IMR-90 (cell line): ENCODE data around the gene GLMP. TPM values are rescaled to one million over a fixed set of nuclear protein-coding genes. Genes with fewer than 3 reads are reported as not detected.
A peak's percentile ranks its signal among the peaks of the same experiment; 100 is the strongest.

Experiments used
- ATAC-seq: fragments of 200-7000 bp; cut with Tn5 transposase; 2 replicates; pipeline ENCODE4 v1.9.1; 2020; ENCODE audit warnings: low read depth, mild to moderate bottlenecking, moderate library complexity
- BruUV-seq: library from RNA; stranded (reverse); fragments of 400-500 nt; replicated peaks from 2 replicates; lab custom pipeline; 2021; lab: Mats Ljungman, UMichigan
- CTCF ChIA-PET: fragments of 300-600 bp; formaldehyde crosslinking; extraction: SDS; loops from one replicate; lab custom pipeline; 2021; ENCODE audit warnings: antibody characterized with exemption; lab: Yijun Ruan, JAX
- POLR2A ChIA-PET: fragments of 300-600 bp; sonication (Branson Sonifier 250); formaldehyde crosslinking; loops from one replicate; lab custom pipeline; 2022; ENCODE audit warnings: antibody characterized with exemption; ENCODE audit not compliant: unreplicated experiment; lab: Charles Lee
- DNase-seq: peaks from one replicate; pipeline ENCODE4 v3.0.0; 2013
- H2AFZ ChIP-seq: replicated peaks from 2 replicates; pipeline ENCODE3; 2013; ENCODE audit warnings: low read length, mild to moderate bottlenecking; ENCODE audit not compliant: poor library complexity
- H2AK5ac ChIP-seq: 2 replicates; pipeline ENCODE4 v1.6.1; 2013; ENCODE audit warnings: low read depth, low read length, inconsistent platforms
- H2AK9ac ChIP-seq: replicated peaks from 2 replicates; pipeline ENCODE3; 2013; ENCODE audit warnings: mild to moderate bottlenecking, low read depth, low read length, moderate library complexity; ENCODE audit not compliant: poor library complexity
- H2BK120ac ChIP-seq: 2 replicates; pipeline ENCODE4 v1.6.1; 2013; ENCODE audit warnings: low read depth, low read length, inconsistent platforms
- H2BK15ac ChIP-seq: 3 replicates; pipeline ENCODE4 v1.6.1; 2013; ENCODE audit warnings: low read depth, low read length, inconsistent platforms
- H2BK20ac ChIP-seq: 2 replicates; pipeline ENCODE4 v1.6.1; 2013; ENCODE audit warnings: low read depth, mild to moderate bottlenecking, inconsistent platforms, low read length, moderate library complexity
- H2BK5ac ChIP-seq: 2 replicates; pipeline ENCODE4 v1.6.1; 2013; ENCODE audit warnings: mild to moderate bottlenecking, low read depth, low read length, inconsistent platforms; ENCODE audit not compliant: poor library complexity, severe bottlenecking
- H3K14ac ChIP-seq: replicated peaks from 2 replicates; pipeline ENCODE4 v1.6.1; 2013; ENCODE audit warnings: low read depth, low read length, inconsistent platforms
- H3K18ac ChIP-seq: 2 replicates; pipeline ENCODE4 v1.6.1; 2013; ENCODE audit warnings: low read depth, low read length, control low read depth
- H3K23ac ChIP-seq: 2 replicates; pipeline ENCODE4 v1.6.1; 2013; ENCODE audit warnings: low read depth, low read length, inconsistent platforms
- H3K27ac ChIP-seq: 2 replicates; pipeline ENCODE4 v1.5.1; 2013; ENCODE audit warnings: mild to moderate bottlenecking, control low read depth, low read length; ENCODE audit not compliant: insufficient read depth
- H3K27me3 ChIP-seq: 2 replicates; pipeline ENCODE4 v1.6.1; 2013; ENCODE audit warnings: low read length; ENCODE audit not compliant: control insufficient read depth, insufficient read depth
- H3K36me3 ChIP-seq: 2 replicates; pipeline ENCODE4 v1.6.1; 2013; ENCODE audit warnings: low read length, mixed read lengths; ENCODE audit not compliant: control insufficient read depth, insufficient read depth
- H3K4ac ChIP-seq: 2 replicates; pipeline ENCODE4 v1.6.1; 2013; ENCODE audit warnings: low read depth, low read length, inconsistent platforms
- H3K4me1 ChIP-seq: 2 replicates; pipeline ENCODE4 v1.6.1; 2013; ENCODE audit warnings: low read length, mixed read lengths; ENCODE audit not compliant: control insufficient read depth, insufficient read depth
- H3K4me2 ChIP-seq: 2 replicates; pipeline ENCODE4 v1.6.1; 2013; ENCODE audit warnings: low read depth, mild to moderate bottlenecking, control low read depth, low read length, moderate library complexity
- H3K4me3 ChIP-seq: 2 replicates; pipeline ENCODE4 v1.5.1; 2013; ENCODE audit warnings: low read depth, mild to moderate bottlenecking, control low read depth, low read length, moderate library complexity; ENCODE audit not compliant: insufficient read depth
- H3K56ac ChIP-seq: 2 replicates; pipeline ENCODE4 v1.6.1; 2013; ENCODE audit warnings: low read length, inconsistent platforms; ENCODE audit not compliant: insufficient read depth; ENCODE audit errors: extremely low read depth
- H3K79me1 ChIP-seq, 2 experiments: 2 replicates each; pipeline ENCODE4 v1.6.1; 2013; ENCODE audit warnings: low read length in 2 of 2, inconsistent platforms in 1 of 2, low read depth in 1 of 2
- H3K9ac ChIP-seq: 2 replicates; pipeline ENCODE4 v1.6.1; 2013; ENCODE audit warnings: low read depth, low read length, control low read depth
- H3K9me1 ChIP-seq: 2 replicates; pipeline ENCODE4 v1.6.1; 2013; ENCODE audit warnings: low read length, inconsistent platforms; ENCODE audit not compliant: insufficient read depth
- H3K9me3 ChIP-seq: 2 replicates; pipeline ENCODE4 v1.6.1; 2013; ENCODE audit warnings: low read length; ENCODE audit not compliant: control insufficient read depth, insufficient read depth
- H4K20me1 ChIP-seq: 2 replicates; pipeline ENCODE4 v1.6.1; 2013; ENCODE audit warnings: low read length, inconsistent platforms; ENCODE audit not compliant: insufficient read depth
- H4K5ac ChIP-seq: 2 replicates; pipeline ENCODE4 v1.6.1; 2013; ENCODE audit warnings: mild to moderate bottlenecking, low read depth, low read length, control low read depth
- H4K8ac ChIP-seq, 2 experiments: 2 replicates each; pipeline ENCODE4 v1.6.1; 2013; ENCODE audit warnings: low read depth in 2 of 2, low read length in 2 of 2, control low read depth in 1 of 2, inconsistent platforms in 1 of 2
- H4K91ac ChIP-seq: 2 replicates; pipeline ENCODE4 v1.6.1; 2013; ENCODE audit warnings: low read depth, low read length, inconsistent platforms; ENCODE audit not compliant: insufficient read depth
- BHLHE40 ChIP-seq: fragments of 150-350 bp; IDR thresholded peaks from 2 replicates; pipeline ENCODE4 v1.6.1; 2016; ENCODE audit warnings: mild to moderate bottlenecking, low read depth, low read length
- CEBPB ChIP-seq: IDR thresholded peaks from 2 replicates; pipeline ENCODE4 v1.6.1; 2012; ENCODE audit warnings: low read depth, low read length, improper control_type of control experiment
- CHD1 ChIP-seq: IDR thresholded peaks from 2 replicates; pipeline ENCODE4 v1.6.1; 2012; ENCODE audit warnings: low read depth, low read length, improper control_type of control experiment
- CTCF ChIP-seq: conservative IDR thresholded peaks from 2 replicates; pipeline ENCODE4 v1.5.1; 2012; ENCODE audit warnings: mild to moderate bottlenecking, low read depth, low read length, improper control_type of control experiment
- ELK1 ChIP-seq: fragments of 150-350 bp; IDR thresholded peaks from 2 replicates; pipeline ENCODE4 v1.6.1; 2016; ENCODE audit warnings: low read depth, mild to moderate bottlenecking, low read length, moderate library complexity, borderline replicate concordance
- MAFK ChIP-seq: IDR thresholded peaks from 2 replicates; pipeline ENCODE4 v1.6.1; 2012; ENCODE audit warnings: low read depth, low read length, improper control_type of control experiment
- MAZ ChIP-seq: IDR thresholded peaks from 2 replicates; pipeline ENCODE4 v1.6.1; 2012; ENCODE audit warnings: low read depth, mild to moderate bottlenecking, low read length, improper control_type of control experiment, moderate library complexity, borderline replicate concordance
- MXI1 ChIP-seq: IDR thresholded peaks from 2 replicates; pipeline ENCODE4 v1.6.1; 2012; ENCODE audit warnings: low read depth, mild to moderate bottlenecking, low read length, moderate library complexity, borderline replicate concordance
- NFE2L2 ChIP-seq: fragments of 150-350 bp; IDR thresholded peaks from 2 replicates; pipeline ENCODE4 v1.6.1; 2016; ENCODE audit warnings: low read depth, mild to moderate bottlenecking, low read length
- POLR2A ChIP-seq: IDR thresholded peaks from 2 replicates; pipeline ENCODE4 v1.6.1; 2012; ENCODE audit warnings: mild to moderate bottlenecking, low read depth, low read length
- RAD21 ChIP-seq: IDR thresholded peaks from 2 replicates; pipeline ENCODE4 v1.6.1; 2012; ENCODE audit warnings: low read length, improper control_type of control experiment
- RCOR1 ChIP-seq: IDR thresholded peaks from 2 replicates; pipeline ENCODE4 v1.6.1; 2012; ENCODE audit warnings: mild to moderate bottlenecking, low read length, improper control_type of control experiment; ENCODE audit not compliant: insufficient replicate concordance
- RFX5 ChIP-seq: IDR thresholded peaks from 2 replicates; pipeline ENCODE4 v1.8.0; 2012; ENCODE audit warnings: low read depth, mild to moderate bottlenecking, low read length, moderate library complexity
- SMC3 ChIP-seq: fragments of 150-350 bp; IDR thresholded peaks from 2 replicates; pipeline ENCODE4 v1.6.1; 2016; ENCODE audit warnings: low read depth, mild to moderate bottlenecking, antibody characterized with exemption, low read length, moderate library complexity
- WGBS, 2 experiments: methylation state at CpG; one replicate each; pipeline versions ENCODE4 v1.1.5 to v1.1.7; 2013; ENCODE audit warnings: missing lambda C conversion rate in 2 of 2; ENCODE audit not compliant: insufficient read length in 1 of 2; ENCODE audit errors: extremely low coverage in 2 of 2; 5-methylcytosine and 5-hydroxymethylcytosine counted together
- dilution Hi-C: fragments of 300-500 bp; cut with HindIII; formaldehyde crosslinking; loops from one replicate; pipeline ENCODE4 v1.14.3; 2018; ENCODE audit warnings: low sequenced_read_pairs; ENCODE audit not compliant: unreplicated experiment
- in situ Hi-C: fragments of 300-500 bp; cut with MboI; formaldehyde crosslinking; loops from 3 replicates; pipeline ENCODE4 v1.14.3; 2019; ENCODE audit warnings: low sequenced_read_pairs, inconsistent platforms, mixed read lengths
- intact Hi-C: fragments of 100-400 bp; cut with micrococcal nuclease; formaldehyde crosslinking; loops from 2 replicates; pipeline ENCODE4 v1.10.0; 2022
- polyA plus RNA-seq, 3 experiments: library from polyadenylated mRNA; depleted of rRNA; stranded (reverse); fragments of >200 nt; gene quantifications; 2 replicates each; pipeline ENCODE4 v1.2.3, GENCODE V29; 2012; ENCODE audit warnings: low replicate concordance in 1 of 3
- total RNA-seq: library from RNA; depleted of rRNA; stranded (reverse); fragments of >200 nt; gene quantifications from 2 replicates; pipeline ENCODE4 v1.2.3, GENCODE V29; 2012

The GLMP gene
- total and polyA plus RNA-seq, 2 of the 4 experiments (the other 2 are of a cell fraction) = 32.6 to 43.1 TPM

GRCh38 chr1:156253634-156254033, 41.8 kb downstream of the GLMP start:
- Histone ChIP-seq H4K20me1 (0 out of 2 replicates have a peak, but pooled peaks cover 3% of the 10 kb centered on the region), H4K91ac (no peak overlapping the region), H3K9me3 (no peaks in the 10 kb centered on the region), H4K5ac (no peak overlapping the region), H3K4me1 (no peaks in the 10 kb centered on the region), H3K4me3 (no peak overlapping the region), H3K27me3 (no peaks in the 10 kb centered on the region), H2AK9ac (peak overlapping the region; percentile 13), H4K8ac (no peak overlapping the region), H3K23ac (no peak overlapping the region), H2AK5ac (no peak overlapping the region), H3K9ac (no peak overlapping the region), H3K4ac (no peak overlapping the region), H3K14ac (no peak overlapping the region), H3K9me1 (no peaks in the 10 kb centered on the region), H2AFZ (no peak overlapping the region), H2BK5ac (no peak overlapping the region), H3K27ac (no peak overlapping the region), H3K18ac (no peak overlapping the region), H2BK15ac (no peak overlapping the region), H3K79me1 (peaks cover 6 to 16% of the 10 kb centered on the region in 2 experiments; a peak in 3 of 4 replicates), H2BK20ac (no peak overlapping the region), H3K56ac (no peak overlapping the region), H3K36me3 (peaks cover 74% of the 10 kb centered on the region), H2BK120ac (no peak overlapping the region), H3K4me2 (no peak overlapping the region)
- BruUV-seq = no TSS peak
- no peak for ATAC-seq
- dilution Hi-C loops = no loop called here
- ChIA-PET CTCF (no interaction called here), POLR2A (no interaction called here)
- intact Hi-C loops = no loop called here
- no peak for DNase-seq
- no peak for TF ChIP-seq CEBPB
- TF ChIP-seq RFX5 = no peak
- no peak for TF ChIP-seq SMC3
- no peak for TF ChIP-seq POLR2A
- TF ChIP-seq CTCF = no peak
- TF ChIP-seq MAZ = no peak
- no peak for TF ChIP-seq NFE2L2
- no peak for TF ChIP-seq CHD1
- no peak for TF ChIP-seq ELK1
- TF ChIP-seq MXI1 = no peak
- TF ChIP-seq RCOR1 = no peak
- no peak for TF ChIP-seq BHLHE40
- TF ChIP-seq MAFK = no peak
- no peak for TF ChIP-seq RAD21
- 100% methylated on average over 2 of the region's 3 CpGs; no CpG with 5 or more reads in 1 of the 2 experiments for WGBS, 2 experiments
- in situ Hi-C loops = no loop called here
